Measurements from ENCODE around the gene ORMDL2.

DNA sequence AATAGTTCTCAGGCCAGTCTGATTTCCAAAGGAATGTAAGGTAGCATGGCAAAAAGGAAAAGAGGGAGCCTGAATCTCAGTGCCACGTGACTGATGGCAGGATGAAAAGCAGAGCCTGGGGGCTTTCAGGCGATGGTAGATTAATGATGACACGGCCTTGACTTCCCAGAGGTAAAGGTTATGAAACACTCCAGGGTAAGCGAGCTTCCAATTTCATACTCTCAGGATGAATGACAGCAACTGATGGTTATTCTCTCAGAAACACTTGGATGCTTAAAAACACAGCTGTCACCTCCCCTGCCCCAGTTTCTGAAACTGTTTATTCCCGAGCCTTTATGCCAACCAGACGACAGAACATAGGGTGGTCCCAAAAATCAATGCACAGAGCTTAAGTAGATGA lies 46.1 kb upstream of the ORMDL2 start:
- TF ChIP-seq, protein P1, sequence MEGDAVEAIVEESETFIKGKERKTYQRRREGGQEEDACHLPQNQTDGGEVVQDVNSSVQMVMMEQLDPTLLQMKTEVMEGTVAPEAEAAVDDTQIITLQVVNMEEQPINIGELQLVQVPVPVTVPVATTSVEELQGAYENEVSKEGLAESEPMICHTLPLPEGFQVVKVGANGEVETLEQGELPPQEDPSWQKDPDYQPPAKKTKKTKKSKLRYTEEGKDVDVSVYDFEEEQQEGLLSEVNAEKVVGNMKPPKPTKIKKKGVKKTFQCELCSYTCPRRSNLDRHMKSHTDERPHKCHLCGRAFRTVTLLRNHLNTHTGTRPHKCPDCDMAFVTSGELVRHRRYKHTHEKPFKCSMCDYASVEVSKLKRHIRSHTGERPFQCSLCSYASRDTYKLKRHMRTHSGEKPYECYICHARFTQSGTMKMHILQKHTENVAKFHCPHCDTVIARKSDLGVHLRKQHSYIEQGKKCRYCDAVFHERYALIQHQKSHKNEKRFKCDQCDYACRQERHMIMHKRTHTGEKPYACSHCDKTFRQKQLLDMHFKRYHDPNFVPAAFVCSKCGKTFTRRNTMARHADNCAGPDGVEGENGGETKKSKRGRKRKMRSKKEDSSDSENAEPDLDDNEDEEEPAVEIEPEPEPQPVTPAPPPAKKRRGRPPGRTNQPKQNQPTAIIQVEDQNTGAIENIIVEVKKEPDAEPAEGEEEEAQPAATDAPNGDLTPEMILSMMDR (IDR thresholded peaks at IDR 0.05; ENCODE audit: low read length), result no peak
- TF ChIP-seq EZH2 (optimal IDR thresholded peaks at IDR 0.05; ENCODE audit: low read depth, low read length) (no peak), EZH2phosphoT487 (IDR thresholded peaks at IDR 0.05; ENCODE audit: low read length) (no peak)
